ENCODE results near the gene PCNX1.

- no peak for TF ChIP-seq CTCF (IDR thresholded peaks at IDR 0.05; ENCODE audit: low read depth, low read length)
- TF ChIP-seq POLR2A (IDR thresholded peaks at IDR 0.05; ENCODE audit: extremely low read depth, insufficient read length) = no peak
- TF ChIP-seq MYC (IDR thresholded peaks at IDR 0.05; ENCODE audit: low read depth, low read length) = no peak
Measured at GRCh38 chr14:70934502-70935134, 27.4 kb downstream of the PCNX1 start.
